Brain microvascular endothelial cell (primary cell): ENCODE results near the gene KCNJ2.

Experiments
- DNase-seq: peaks from one replicate; pipeline ENCODE4 v3.0.0-alpha.2; 2020
- H3K27ac ChIP-seq: fragments of 250-450 bp; sonication (Bioruptor Pico); 2 replicates; pipeline ENCODE4 v1.5.1; 2020; ENCODE audit warnings: mild to moderate bottlenecking, moderate library complexity
- H3K27me3 ChIP-seq: fragments of 250-450 bp; sonication (Bioruptor Pico); replicated peaks from 2 replicates; pipeline ENCODE4 v1.5.1; 2020; ENCODE audit warnings: mild to moderate bottlenecking
- H3K36me3 ChIP-seq: fragments of 250-450 bp; sonication (Bioruptor Pico); replicated peaks from 2 replicates; pipeline ENCODE4 v1.5.1; 2020; ENCODE audit warnings: mild to moderate bottlenecking
- H3K4me3 ChIP-seq: 2 replicates; pipeline ENCODE4 v1.5.1; 2011; ENCODE audit warnings: low read depth, mild to moderate bottlenecking, control low read depth, low read length, moderate library complexity
- in situ Hi-C: cut with HindIII; loops from 2 replicates; pipeline ENCODE4 v1.10.0; 2017; ENCODE audit warnings: low sequenced_read_pairs, low pct_ligation_motif_present
- TF ChIP-seq, protein P1 (sequence below): IDR thresholded peaks from 2 replicates; pipeline ENCODE4 v1.5.1; 2011; ENCODE audit warnings: low read depth, mild to moderate bottlenecking, moderate library complexity, low read length, control low read depth, inconsistent platforms; ENCODE audit errors: missing control alignments

KCNJ2 gene

DNA sequence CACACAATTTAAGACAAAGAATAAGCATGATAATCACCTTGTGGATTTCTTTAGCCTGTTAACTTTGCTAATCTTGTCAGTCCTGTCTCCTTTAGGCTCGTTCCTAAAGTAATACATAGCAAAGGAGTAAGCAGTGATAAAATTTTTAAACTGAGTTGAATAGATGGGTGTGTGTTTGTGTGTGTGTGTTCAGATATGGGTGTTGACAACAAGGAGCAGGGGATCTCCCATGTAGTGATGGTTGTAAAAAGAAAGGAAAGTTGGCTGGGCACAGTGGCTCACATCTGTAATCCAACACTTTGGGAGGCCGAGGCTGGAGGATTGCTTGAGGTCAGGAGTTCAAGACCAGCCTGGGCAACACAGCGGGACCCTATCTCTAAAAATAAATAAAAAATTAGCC, 44.6 kb upstream of the KCNJ2 start:
- Histone ChIP-seq H3K4me3 (no peak overlapping the region), H3K27me3 (no peaks in the 10 kb centered on the region), H3K27ac (no peak overlapping the region), H3K36me3 (no peaks in the 10 kb centered on the region)
- in situ Hi-C loops, result no loop called here
- DNase-seq, result no peak
- TF ChIP-seq, protein P1, sequence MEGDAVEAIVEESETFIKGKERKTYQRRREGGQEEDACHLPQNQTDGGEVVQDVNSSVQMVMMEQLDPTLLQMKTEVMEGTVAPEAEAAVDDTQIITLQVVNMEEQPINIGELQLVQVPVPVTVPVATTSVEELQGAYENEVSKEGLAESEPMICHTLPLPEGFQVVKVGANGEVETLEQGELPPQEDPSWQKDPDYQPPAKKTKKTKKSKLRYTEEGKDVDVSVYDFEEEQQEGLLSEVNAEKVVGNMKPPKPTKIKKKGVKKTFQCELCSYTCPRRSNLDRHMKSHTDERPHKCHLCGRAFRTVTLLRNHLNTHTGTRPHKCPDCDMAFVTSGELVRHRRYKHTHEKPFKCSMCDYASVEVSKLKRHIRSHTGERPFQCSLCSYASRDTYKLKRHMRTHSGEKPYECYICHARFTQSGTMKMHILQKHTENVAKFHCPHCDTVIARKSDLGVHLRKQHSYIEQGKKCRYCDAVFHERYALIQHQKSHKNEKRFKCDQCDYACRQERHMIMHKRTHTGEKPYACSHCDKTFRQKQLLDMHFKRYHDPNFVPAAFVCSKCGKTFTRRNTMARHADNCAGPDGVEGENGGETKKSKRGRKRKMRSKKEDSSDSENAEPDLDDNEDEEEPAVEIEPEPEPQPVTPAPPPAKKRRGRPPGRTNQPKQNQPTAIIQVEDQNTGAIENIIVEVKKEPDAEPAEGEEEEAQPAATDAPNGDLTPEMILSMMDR, result no peak

DNA sequence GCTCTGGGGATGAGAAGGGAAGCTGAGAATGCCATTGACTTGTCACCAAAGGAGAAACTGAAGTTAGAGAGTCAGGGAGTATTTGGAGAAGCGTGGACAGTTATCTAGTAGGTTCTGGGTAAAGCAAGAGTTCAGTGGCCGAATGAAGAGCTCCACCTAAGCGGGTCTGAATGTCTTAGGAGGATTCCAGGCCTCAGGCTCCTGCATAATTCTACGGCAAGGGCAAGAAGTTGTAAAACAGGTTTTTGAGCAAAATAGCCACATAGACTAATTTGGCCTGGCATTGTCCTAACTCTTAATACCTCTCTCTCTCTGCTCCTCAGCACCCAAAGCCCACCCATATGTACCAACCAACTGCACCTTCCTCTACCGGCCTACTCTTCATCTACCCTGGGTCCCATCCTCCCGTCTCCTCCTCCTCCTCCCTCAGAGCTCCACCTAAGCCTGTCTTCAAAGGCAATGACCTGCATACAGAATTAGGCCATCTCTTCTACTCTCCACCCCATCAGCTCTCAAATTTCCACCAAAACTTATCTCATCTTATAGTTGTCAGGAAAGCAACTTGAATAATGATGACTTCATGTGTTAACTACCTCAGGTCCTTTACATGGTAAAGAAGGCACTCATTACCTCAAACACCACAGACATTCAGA, 42.0 kb upstream of the KCNJ2 start:
- Histone ChIP-seq H3K36me3 (no peaks in the 10 kb centered on the region), H3K27ac (no peak overlapping the region), H3K27me3 (no peaks in the 10 kb centered on the region), H3K4me3 (no peak overlapping the region)
- no peak for DNase-seq
- in situ Hi-C loops, result no loop called here
- TF ChIP-seq, protein P1, result no peak

DNA sequence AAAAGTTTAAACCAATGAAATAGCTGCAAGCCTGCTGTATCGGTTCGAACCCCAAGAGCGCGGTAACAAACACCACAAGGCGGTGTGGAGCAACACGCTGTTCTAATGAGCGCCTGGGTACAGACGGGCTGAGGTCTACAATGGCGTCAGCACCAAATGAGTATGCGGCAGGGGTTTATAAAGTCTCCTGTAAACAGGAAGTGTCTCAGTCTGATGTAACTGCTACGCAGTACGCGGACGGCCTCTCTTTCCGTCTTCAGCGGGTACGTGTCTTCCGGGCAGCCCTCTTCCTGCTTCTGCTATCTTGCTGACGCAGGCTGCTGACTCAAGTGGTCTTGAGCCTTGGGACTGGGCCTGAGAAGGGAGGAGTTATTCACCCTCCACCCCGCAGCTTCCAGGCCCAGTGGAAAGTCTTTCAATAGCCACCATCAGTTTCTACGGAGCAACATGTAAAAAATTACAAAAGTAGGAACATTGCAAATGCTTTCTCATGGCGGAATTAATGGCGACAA, 40.5 kb upstream of the KCNJ2 start:
- DNase-seq, result no peak
- Histone ChIP-seq H3K27me3 (no peaks in the 10 kb centered on the region), H3K4me3 (no peak overlapping the region), H3K27ac (no peak overlapping the region), H3K36me3 (no peaks in the 10 kb centered on the region)
- TF ChIP-seq, protein P1, result no peak
- in situ Hi-C loops, result no loop called here

DNA sequence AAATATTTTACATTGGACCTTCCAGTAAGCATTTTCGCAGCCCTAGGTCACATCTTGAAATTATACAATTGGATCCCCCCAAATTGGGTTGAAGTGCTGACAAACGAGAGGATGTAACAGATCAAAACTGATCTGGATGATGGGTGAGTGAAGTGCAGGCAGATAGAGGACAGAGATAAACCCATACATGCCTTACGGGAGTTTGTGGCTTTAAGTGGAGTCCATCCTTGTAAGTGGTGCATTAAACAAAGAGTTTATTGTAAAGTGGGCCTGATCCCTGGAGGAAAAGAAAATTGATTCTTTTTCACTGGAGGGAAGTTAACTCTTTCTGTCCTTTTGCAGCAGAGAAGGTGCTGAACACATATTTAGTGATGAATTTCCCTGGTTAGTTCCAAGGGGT, 39.0 kb upstream of the KCNJ2 start:
- in situ Hi-C loops, result no loop called here
- DNase-seq, result no peak
- Histone ChIP-seq H3K36me3 (no peaks in the 10 kb centered on the region), H3K27me3 (no peaks in the 10 kb centered on the region), H3K4me3 (no peak overlapping the region), H3K27ac (no peak overlapping the region)
- TF ChIP-seq, protein P1, result no peak

DNA sequence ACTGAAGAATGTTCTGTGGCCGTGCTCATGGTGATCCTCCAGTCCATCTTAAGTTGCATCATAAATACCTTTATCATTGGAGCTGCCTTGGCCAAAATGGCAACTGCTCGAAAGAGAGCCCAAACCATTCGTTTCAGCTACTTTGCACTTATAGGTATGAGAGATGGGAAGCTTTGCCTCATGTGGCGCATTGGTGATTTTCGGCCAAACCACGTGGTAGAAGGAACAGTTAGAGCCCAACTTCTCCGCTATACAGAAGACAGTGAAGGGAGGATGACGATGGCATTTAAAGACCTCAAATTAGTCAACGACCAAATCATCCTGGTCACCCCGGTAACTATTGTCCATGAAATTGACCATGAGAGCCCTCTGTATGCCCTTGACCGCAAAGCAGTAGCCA, 36.8 kb upstream of the KCNJ2 start:
- H3K27ac ChIP-seq, result no peak overlapping the region
- no peak overlapping the region for H3K4me3 ChIP-seq
- TF ChIP-seq, protein P1, result no peak
- H3K36me3 ChIP-seq, result no peaks in the 10 kb centered on the region
- no peak for DNase-seq
- H3K27me3 ChIP-seq, result no peaks in the 10 kb centered on the region
- in situ Hi-C loops, result no loop called here

DNA sequence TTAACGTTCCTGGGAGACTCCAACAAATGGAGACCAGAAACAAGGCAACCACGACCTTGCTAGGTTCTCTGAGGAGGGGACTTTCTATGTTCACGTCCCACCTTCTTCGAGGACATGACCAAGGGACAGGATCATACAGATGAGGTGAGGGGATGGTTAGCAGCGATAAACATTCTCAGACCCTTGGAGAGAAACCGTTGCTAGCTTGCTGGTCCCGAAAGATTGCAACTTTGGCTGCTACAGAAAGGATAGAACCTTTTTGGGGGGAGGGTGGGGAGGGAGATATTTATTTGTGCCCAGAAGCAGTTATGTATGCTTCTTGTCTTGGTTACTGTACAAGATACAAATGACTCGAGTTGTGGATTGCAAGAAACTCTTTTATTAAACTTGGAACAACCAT, 35.3 kb upstream of the KCNJ2 start:
- Histone ChIP-seq H3K36me3 (no peaks in the 10 kb centered on the region), H3K4me3 (no peak overlapping the region), H3K27me3 (no peaks in the 10 kb centered on the region), H3K27ac (no peak overlapping the region)
- DNase-seq, result no peak
- TF ChIP-seq, protein P1, result no peak
- in situ Hi-C loops, result no loop called here
